Endothelial cell of umbilical vein (primary cell): ENCODE data around the gene MCCC1. TPM values are rescaled to one million over a fixed set of nuclear protein-coding genes. Genes with fewer than 3 reads are reported as not detected.

ENCODE experiments used
- BruUV-seq: library from RNA; stranded (reverse); fragments of 400-500 nt; replicated peaks from 2 replicates; lab custom pipeline; 2021; lab: Mats Ljungman, UMichigan
- CTCF ChIA-PET: fragments of 300-600, 350-600 bp; sonication (Branson Sonifier 250); formaldehyde crosslinking; loops from one replicate; lab custom pipeline; 2021; ENCODE audit warnings: antibody characterized with exemption, inconsistent platforms; lab: Charles Lee
- POLR2A ChIA-PET: fragments of 300-600, 350-600 bp; sonication (Branson Sonifier 250); formaldehyde crosslinking; loops from one replicate; lab custom pipeline; 2021; ENCODE audit warnings: antibody characterized with exemption, inconsistent platforms; lab: Charles Lee
- DNase-seq: peaks from one replicate; pipeline ENCODE4 v3.0.0-alpha.2; 2011; ENCODE audit warnings: low read depth, low spot score
- FAIRE-seq: peaks from 2 replicates; lab custom pipeline; 2011; peaks lifted over from hg19 to GRCh38; lab: Jason Lieb, UNC
- H2AFZ ChIP-seq: 2 replicates; pipeline ENCODE4 v1.6.0; 2012; ENCODE audit warnings: low read depth, low read length, control low read depth, inconsistent platforms
- H3K27ac ChIP-seq: 2 replicates; pipeline ENCODE4 v1.5.1; 2011; ENCODE audit warnings: low read depth, mild to moderate bottlenecking, control low read depth, low read length, moderate library complexity; ENCODE audit not compliant: insufficient read depth
- H3K27me3 ChIP-seq, 2 experiments: 2 replicates each; pipeline versions ENCODE4 v1.6.0 to v1.6.1; 2011; ENCODE audit warnings: low read length in 2 of 2, mixed read lengths in 1 of 2; ENCODE audit not compliant: control insufficient read depth in 2 of 2, insufficient read depth in 2 of 2
- H3K36me3 ChIP-seq, 2 experiments: 2 replicates in 1 of 2; 3 replicates in 1 of 2; pipeline ENCODE4 v1.5.1; 2011; ENCODE audit warnings: low read length in 2 of 2, mild to moderate bottlenecking in 1 of 2, moderate library complexity in 1 of 2; ENCODE audit not compliant: control insufficient read depth in 2 of 2, insufficient read depth in 2 of 2; ENCODE audit errors: extremely low read depth in 1 of 2
- H3K4me1 ChIP-seq: 3 replicates; pipeline ENCODE4 v1.5.1; 2011; ENCODE audit warnings: mild to moderate bottlenecking, low read length; ENCODE audit not compliant: control insufficient read depth, insufficient read depth; ENCODE audit errors: extremely low read depth
- H3K4me2 ChIP-seq: 2 replicates; pipeline ENCODE4 v1.6.1; 2011; ENCODE audit warnings: low read length, control low read depth, mixed read lengths; ENCODE audit not compliant: insufficient read depth
- H3K4me3 ChIP-seq, 3 experiments: fragments of 200-600 bp in 1 of 3; sonication (generic), shearing (Covaris generic) in 1 of 3; replicated peaks in 1 of 3; 2 replicates each; pipeline ENCODE4 v1.5.1; 2011 to 2016; ENCODE audit warnings: control low read depth in 3 of 3, low read length in 3 of 3, mild to moderate bottlenecking in 2 of 3, inconsistent platforms in 1 of 3, low read depth in 1 of 3, moderate library complexity in 1 of 3; ENCODE audit not compliant: insufficient read depth in 1 of 3
- H3K79me2 ChIP-seq: 2 replicates; pipeline ENCODE4 v1.6.0; 2012; ENCODE audit warnings: low read length, inconsistent platforms; ENCODE audit not compliant: control insufficient read depth, insufficient read depth
- H3K9ac ChIP-seq: replicated peaks from 2 replicates; pipeline ENCODE3; 2011; ENCODE audit warnings: low read length, control low read depth; ENCODE audit not compliant: insufficient read depth; ENCODE audit errors: extremely low read depth
- H3K9me1 ChIP-seq: replicated peaks from 3 replicates; pipeline ENCODE4 v1.6.0; 2011; ENCODE audit warnings: mild to moderate bottlenecking, low read length; ENCODE audit not compliant: control insufficient read depth, insufficient read depth; ENCODE audit errors: extremely low read depth
- H3K9me3 ChIP-seq: replicated peaks from 2 replicates; pipeline ENCODE4 v1.5.1; 2012; ENCODE audit warnings: low read length, inconsistent platforms; ENCODE audit not compliant: control insufficient read depth, insufficient read depth
- H4K20me1 ChIP-seq: replicated peaks from 2 replicates; pipeline ENCODE3; 2011; ENCODE audit warnings: mild to moderate bottlenecking, low read length; ENCODE audit not compliant: control insufficient read depth, insufficient read depth; ENCODE audit errors: extremely low read depth
- EZH2 ChIP-seq: IDR thresholded peaks from 2 replicates; pipeline ENCODE4 v1.6.1; 2012; ENCODE audit warnings: borderline replicate concordance, low read depth, mild to moderate bottlenecking, moderate library complexity, low read length, inconsistent platforms; ENCODE audit not compliant: severe bottlenecking
- FOS ChIP-seq: IDR thresholded peaks from 2 replicates; pipeline ENCODE4 v1.6.1; 2011; ENCODE audit warnings: mild to moderate bottlenecking, low read length, moderate library complexity, borderline replicate concordance; ENCODE audit not compliant: insufficient read depth
- GATA2 ChIP-seq: IDR thresholded peaks from 2 replicates; pipeline ENCODE4 v1.7.0; 2011; ENCODE audit warnings: low read depth, mild to moderate bottlenecking, moderate library complexity, mixed read lengths, low read length; ENCODE audit not compliant: insufficient read length, insufficient read depth
- JUN ChIP-seq: IDR thresholded peaks from 2 replicates; pipeline ENCODE4 v1.6.1; 2011; ENCODE audit warnings: borderline replicate concordance, low read depth; ENCODE audit not compliant: insufficient read length, insufficient read depth
- MYC ChIP-seq: IDR thresholded peaks from one replicate; pipeline ENCODE4 v1.6.1; 2011; ENCODE audit warnings: mild to moderate bottlenecking, low read depth, low read length
- POLR2A ChIP-seq: IDR thresholded peaks from 2 replicates; pipeline ENCODE4 v1.6.1; 2012; ENCODE audit warnings: low read depth, mild to moderate bottlenecking, control low read depth, low read length
- POLR2AphosphoS5 ChIP-seq: IDR thresholded peaks from 2 replicates; pipeline ENCODE4 v1.6.1; 2012; ENCODE audit warnings: low read depth, mild to moderate bottlenecking, control low read depth, low read length, moderate library complexity; ENCODE audit not compliant: insufficient read depth
- dilution Hi-C: fragments of 300-500 bp; cut with MboI; formaldehyde crosslinking; loops from one replicate; pipeline ENCODE4 v1.15.0; 2019; ENCODE audit warnings: low sequenced_read_pairs; ENCODE audit not compliant: extremely low pct_ligation_motif_present
- intact Hi-C: fragments of 100-400 bp; cut with micrococcal nuclease; formaldehyde crosslinking; loops from one replicate; pipeline ENCODE4 v1.10.0; 2022
- polyA plus RNA-seq, 4 experiments: library from polyadenylated mRNA; depleted of rRNA in 3 of 4; stranded (reverse) in 3 of 4; unstranded in 1 of 4; fragments of >200 nt; gene quantifications; 2 replicates each; pipeline versions ENCODE4 v1.2.1 to v1.2.3, GENCODE V29; 2011 to 2012; ENCODE audit warnings: missing spikeins in 1 of 4
- total RNA-seq: library from RNA; stranded (reverse); gene quantifications from 2 replicates; pipeline ENCODE4 v1.2.3, GENCODE V29; 2021
- TF ChIP-seq, protein P1 (sequence below): IDR thresholded peaks from 2 replicates; pipeline ENCODE4 v1.6.1; 2011; ENCODE audit not compliant: insufficient read depth, insufficient read length
- TF ChIP-seq, protein P2 (sequence below), 2 donors: IDR thresholded peaks; 1 replicate in 1 of 2; 2 replicates in 1 of 2; pipeline ENCODE4 v1.5.1; 2011; ENCODE audit warnings: low read length in 2 of 2, mild to moderate bottlenecking in 2 of 2, moderate library complexity in 2 of 2, control low read depth in 1 of 2, inconsistent platforms in 1 of 2, low read depth in 1 of 2; ENCODE audit not compliant: insufficient read depth in 1 of 2; ENCODE audit errors: extremely low read depth in 1 of 2

The MCCC1 gene
- total and polyA plus RNA-seq, 2 donors (not counting 3 experiments of a cell fraction or from before 2014, with no cell fraction given) = 9.2 to 19.7 TPM

DNA sequence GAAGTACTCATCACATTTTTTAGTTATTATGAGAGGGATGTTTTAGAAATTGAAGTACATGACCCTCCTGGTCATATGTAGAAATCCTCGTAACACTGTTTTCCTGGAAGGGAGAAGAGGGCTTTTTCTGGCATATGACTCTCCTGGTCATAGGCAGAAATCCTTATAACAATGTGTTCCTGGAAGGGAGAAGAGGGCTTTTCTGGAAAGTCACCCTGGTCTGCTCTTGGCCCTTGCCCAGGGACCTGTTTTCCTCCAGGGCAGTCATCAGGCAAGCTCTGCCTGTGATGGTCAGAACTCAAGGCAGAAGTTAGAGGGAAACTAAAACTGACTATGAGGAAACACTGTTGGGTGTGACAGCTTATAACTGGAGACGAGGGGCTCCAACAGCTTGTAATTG is 35.5 kb upstream of the MCCC1 start:
- Histone ChIP-seq H2AFZ (no peak overlapping the region), H3K79me2 (no peaks in the 10 kb centered on the region), H3K9me3 (no peaks in the 10 kb centered on the region), H3K27me3 (no peaks in the 10 kb centered on the region), H3K4me1 (peaks cover 24% of the 10 kb centered on the region), H3K4me2 (no peak overlapping the region), H3K9ac (no peak overlapping the region), H3K4me3 (no peak overlapping the region), H4K20me1 (no peaks in the 10 kb centered on the region), H3K27ac (no peak overlapping the region), H3K36me3 (no peaks in the 10 kb centered on the region), H3K9me1 (no peaks in the 10 kb centered on the region)
- dilution Hi-C loops = no loop called here
- BruUV-seq = no TSS peak
- ChIA-PET POLR2A (no interaction called here), CTCF (interaction anchor here (0.9 to 1.4 kb wide), 3 partner anchors 12 to 44 kb away, joined by 3 read pairs; no protein-coding TSS in a partner anchor)
- intact Hi-C loops = no loop called here
- FAIRE-seq = no peak
- TF ChIP-seq, protein P1, sequence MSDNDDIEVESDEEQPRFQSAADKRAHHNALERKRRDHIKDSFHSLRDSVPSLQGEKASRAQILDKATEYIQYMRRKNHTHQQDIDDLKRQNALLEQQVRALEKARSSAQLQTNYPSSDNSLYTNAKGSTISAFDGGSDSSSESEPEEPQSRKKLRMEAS = no peak
- TF ChIP-seq, protein P2, sequence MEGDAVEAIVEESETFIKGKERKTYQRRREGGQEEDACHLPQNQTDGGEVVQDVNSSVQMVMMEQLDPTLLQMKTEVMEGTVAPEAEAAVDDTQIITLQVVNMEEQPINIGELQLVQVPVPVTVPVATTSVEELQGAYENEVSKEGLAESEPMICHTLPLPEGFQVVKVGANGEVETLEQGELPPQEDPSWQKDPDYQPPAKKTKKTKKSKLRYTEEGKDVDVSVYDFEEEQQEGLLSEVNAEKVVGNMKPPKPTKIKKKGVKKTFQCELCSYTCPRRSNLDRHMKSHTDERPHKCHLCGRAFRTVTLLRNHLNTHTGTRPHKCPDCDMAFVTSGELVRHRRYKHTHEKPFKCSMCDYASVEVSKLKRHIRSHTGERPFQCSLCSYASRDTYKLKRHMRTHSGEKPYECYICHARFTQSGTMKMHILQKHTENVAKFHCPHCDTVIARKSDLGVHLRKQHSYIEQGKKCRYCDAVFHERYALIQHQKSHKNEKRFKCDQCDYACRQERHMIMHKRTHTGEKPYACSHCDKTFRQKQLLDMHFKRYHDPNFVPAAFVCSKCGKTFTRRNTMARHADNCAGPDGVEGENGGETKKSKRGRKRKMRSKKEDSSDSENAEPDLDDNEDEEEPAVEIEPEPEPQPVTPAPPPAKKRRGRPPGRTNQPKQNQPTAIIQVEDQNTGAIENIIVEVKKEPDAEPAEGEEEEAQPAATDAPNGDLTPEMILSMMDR (IDR thresholded peaks at IDR 0.05; ENCODE audit: extremely low read depth in 1 of 2, insufficient read depth in 1 of 2, low read depth in 1 of 2, low read length in 2 of 2) = no peak
- TF ChIP-seq EZH2 = no peak
- TF ChIP-seq MYC = no peak
- TF ChIP-seq POLR2AphosphoS5 = no peak
- TF ChIP-seq JUN = no peak
- TF ChIP-seq GATA2 = no peak
- no peak for TF ChIP-seq POLR2A
- no peak for TF ChIP-seq FOS
- no peak for DNase-seq
